Neural progenitor cell (in vitro differentiated cells): ENCODE measurements around the gene LSP1. TPM values are rescaled to one million over a fixed set of nuclear protein-coding genes. Genes with fewer than 3 reads are reported as not detected.

Source experiments
- DNase-seq: peaks from one replicate; pipeline ENCODE4 v3.0.0-alpha.2; 2016; ENCODE audit warnings: low spot score
- H2AFZ ChIP-seq: fragments of 200-600 bp; sonication (generic); replicated peaks from 2 replicates; pipeline ENCODE4 v1.6.1; 2016; ENCODE audit warnings: antibody characterized with exemption
- H3F3A ChIP-seq: fragments of 200-600 bp; sonication (generic); 2 replicates; pipeline ENCODE4 v1.6.1; 2016; ENCODE audit warnings: antibody characterized with exemption, low read depth
- H3K27ac ChIP-seq: fragments of 200-600 bp; sonication (generic); 2 replicates; pipeline ENCODE4 v1.5.1; 2016; ENCODE audit warnings: mild to moderate bottlenecking
- H3K27me3 ChIP-seq: fragments of 200-600 bp; sonication (generic); 2 replicates; pipeline ENCODE4 v1.6.1; 2016; ENCODE audit warnings: mild to moderate bottlenecking, moderate library complexity
- H3K36me3 ChIP-seq: fragments of 200-600 bp; sonication (generic); 2 replicates; pipeline ENCODE4 v1.5.1; 2016
- H3K4me1 ChIP-seq: fragments of 200-600 bp; sonication (generic); 2 replicates; pipeline ENCODE4 v1.6.1; 2016; ENCODE audit warnings: mixed run types
- H3K4me2 ChIP-seq: fragments of 200-600 bp; sonication (generic); 2 replicates; pipeline ENCODE4 v1.6.1; 2016
- H3K4me3 ChIP-seq: fragments of 200-600 bp; sonication (generic); 2 replicates; pipeline ENCODE4 v1.5.1; 2016
- H3K79me2 ChIP-seq: fragments of 200-600 bp; sonication (generic); 2 replicates; pipeline ENCODE4 v1.6.1; 2016; ENCODE audit warnings: low read depth
- H3K9ac ChIP-seq: fragments of 200-600 bp; sonication (generic); 2 replicates; pipeline ENCODE4 v1.6.1; 2016
- H3K9me3 ChIP-seq: fragments of 200-600 bp; sonication (generic); 2 replicates; pipeline ENCODE4 v1.5.1; 2016; ENCODE audit warnings: low read depth
- H4K20me1 ChIP-seq: fragments of 200-600 bp; sonication (generic); 2 replicates; pipeline ENCODE4 v1.6.1; 2016; ENCODE audit warnings: low read depth
- H3K27ac Mint-ChIP-seq: 3 replicates; pipeline ENCODE4 v1.8.0; 2021; ENCODE audit warnings: mixed read lengths
- H3K27me3 Mint-ChIP-seq: 2 replicates; pipeline ENCODE4 v1.8.0; 2022; ENCODE audit warnings: low read depth, mild to moderate bottlenecking, inconsistent platforms, moderate library complexity, mixed read lengths; ENCODE audit not compliant: insufficient read depth
- H3K36me3 Mint-ChIP-seq: 3 replicates; pipeline ENCODE4 v1.8.0; 2021; ENCODE audit warnings: mixed read lengths
- H3K4me1 Mint-ChIP-seq: 3 replicates; pipeline ENCODE4 v1.8.0; 2021; ENCODE audit warnings: mixed read lengths
- H3K4me3 Mint-ChIP-seq: 3 replicates; pipeline ENCODE4 v1.8.0; 2021; ENCODE audit warnings: mild to moderate bottlenecking, moderate library complexity, mixed read lengths
- H3K9me3 Mint-ChIP-seq: 3 replicates; pipeline ENCODE4 v1.8.0; 2020; ENCODE audit warnings: mixed read lengths
- EZH2 ChIP-seq: fragments of 200-600 bp; sonication (generic); IDR thresholded peaks from 2 replicates; pipeline ENCODE4 v1.6.1; 2017; ENCODE audit warnings: antibody characterized with exemption, mild to moderate bottlenecking, moderate library complexity
- EZH2phosphoT487 ChIP-seq: fragments of 200-600 bp; sonication (generic); IDR thresholded peaks from 2 replicates; pipeline ENCODE4 v1.6.1; 2017; ENCODE audit warnings: antibody characterized with exemption
- total RNA-seq: library from RNA; depleted of rRNA; stranded (reverse); fragments of >200 nt; gene quantifications from 2 replicates; pipeline ENCODE4 v1.2.3, GENCODE V29; 2015; ENCODE audit warnings: low replicate concordance
- TF ChIP-seq, protein P1 (sequence below): fragments of 200-600 bp; sonication (generic); IDR thresholded peaks from 2 replicates; pipeline ENCODE4 v1.5.1; 2017; ENCODE audit warnings: antibody characterized with exemption, mild to moderate bottlenecking

Gene LSP1
- total RNA-seq, 1 donor from 2014 or later: not detected

DNA sequence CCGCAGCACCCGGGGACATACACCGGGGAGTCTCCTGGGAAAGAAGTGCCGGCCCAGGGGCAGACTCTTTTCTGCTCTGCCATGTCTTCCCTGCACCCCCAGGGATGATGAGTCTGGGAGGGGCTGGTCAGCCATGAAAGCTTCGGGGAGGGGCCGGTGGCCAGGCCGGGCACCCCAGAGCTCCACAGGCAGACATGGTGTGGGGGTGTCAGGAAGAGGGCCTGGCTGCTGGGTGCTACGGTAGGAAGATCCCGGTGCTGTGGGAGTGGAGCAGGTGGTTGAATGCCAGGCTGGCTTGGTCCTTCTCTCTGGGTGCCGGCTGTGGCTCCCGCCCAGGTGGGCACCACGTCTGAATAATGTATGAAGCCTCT lies 17.4 kb downstream of the LSP1 start:
- no peak overlapping the region for H2AFZ ChIP-seq
- H3K4me1 ChIP-seq: no peaks in the 10 kb centered on the region
- H3K4me3 ChIP-seq: no peak overlapping the region
- no peak for DNase-seq
- H3K36me3 Mint-ChIP-seq: no peaks in the 10 kb centered on the region
- H3K9me3 Mint-ChIP-seq: no peaks in the 10 kb centered on the region
- H3K9me3 ChIP-seq: no peaks in the 10 kb centered on the region
- peaks cover 36% of the 10 kb centered on the region for H3K4me1 Mint-ChIP-seq
- H3K4me2 ChIP-seq: no peak overlapping the region
- H3K9ac ChIP-seq: no peak overlapping the region
- TF ChIP-seq, protein P1, sequence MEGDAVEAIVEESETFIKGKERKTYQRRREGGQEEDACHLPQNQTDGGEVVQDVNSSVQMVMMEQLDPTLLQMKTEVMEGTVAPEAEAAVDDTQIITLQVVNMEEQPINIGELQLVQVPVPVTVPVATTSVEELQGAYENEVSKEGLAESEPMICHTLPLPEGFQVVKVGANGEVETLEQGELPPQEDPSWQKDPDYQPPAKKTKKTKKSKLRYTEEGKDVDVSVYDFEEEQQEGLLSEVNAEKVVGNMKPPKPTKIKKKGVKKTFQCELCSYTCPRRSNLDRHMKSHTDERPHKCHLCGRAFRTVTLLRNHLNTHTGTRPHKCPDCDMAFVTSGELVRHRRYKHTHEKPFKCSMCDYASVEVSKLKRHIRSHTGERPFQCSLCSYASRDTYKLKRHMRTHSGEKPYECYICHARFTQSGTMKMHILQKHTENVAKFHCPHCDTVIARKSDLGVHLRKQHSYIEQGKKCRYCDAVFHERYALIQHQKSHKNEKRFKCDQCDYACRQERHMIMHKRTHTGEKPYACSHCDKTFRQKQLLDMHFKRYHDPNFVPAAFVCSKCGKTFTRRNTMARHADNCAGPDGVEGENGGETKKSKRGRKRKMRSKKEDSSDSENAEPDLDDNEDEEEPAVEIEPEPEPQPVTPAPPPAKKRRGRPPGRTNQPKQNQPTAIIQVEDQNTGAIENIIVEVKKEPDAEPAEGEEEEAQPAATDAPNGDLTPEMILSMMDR: no peak
- no peak for TF ChIP-seq EZH2phosphoT487
- TF ChIP-seq EZH2: no peak
- no peaks in the 10 kb centered on the region for H3K36me3 ChIP-seq
- peaks cover 13% of the 10 kb centered on the region for H3K27me3 Mint-ChIP-seq
- no peak overlapping the region for H3K27ac ChIP-seq
- H3K4me3 Mint-ChIP-seq: no peak overlapping the region
- H4K20me1 ChIP-seq: no peaks in the 10 kb centered on the region
- peaks cover 16% of the 10 kb centered on the region for H3K27me3 ChIP-seq
- peak overlapping the region; percentile 66 for H3K27ac Mint-ChIP-seq
- no peaks in the 10 kb centered on the region for H3K79me2 ChIP-seq
- H3F3A ChIP-seq: no peaks in the 10 kb centered on the region

DNA sequence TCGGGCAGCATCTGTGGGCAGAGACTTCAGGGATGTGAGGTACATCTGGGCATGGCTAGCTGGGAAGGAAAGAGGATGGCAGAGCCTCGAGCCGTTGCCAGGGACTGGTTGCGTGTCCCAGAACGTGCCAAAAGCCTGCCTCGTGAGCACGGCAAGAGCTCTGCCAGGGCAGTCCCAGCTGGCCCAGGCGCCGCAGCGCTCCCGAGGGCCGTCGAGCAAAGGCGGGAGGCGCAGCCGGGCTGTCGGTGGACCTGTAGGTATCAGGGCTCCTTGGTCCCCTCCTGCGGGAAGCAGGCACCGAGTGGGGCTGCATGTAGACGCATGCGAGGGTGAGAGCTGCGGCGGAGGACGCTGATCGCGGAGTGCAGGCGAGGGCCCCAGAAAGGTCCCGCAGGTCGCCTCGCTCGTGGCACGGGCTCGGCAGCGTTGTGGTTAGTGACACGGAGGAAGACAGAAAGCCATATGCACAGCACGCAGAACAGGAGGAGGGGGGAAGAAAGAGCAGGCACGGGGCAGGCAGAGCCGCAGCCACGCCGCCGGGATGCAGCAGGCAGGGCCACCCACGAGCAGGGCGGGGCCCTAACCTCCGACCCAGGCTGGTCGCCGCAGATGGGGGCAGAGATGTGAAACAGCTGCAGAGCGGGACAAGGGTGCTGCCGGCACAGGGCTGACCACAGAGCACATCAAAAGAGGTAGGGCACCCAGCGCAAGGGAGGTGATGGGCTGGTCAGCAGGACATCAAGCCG lies 18.0 kb downstream of the LSP1 start:
- TF ChIP-seq EZH2phosphoT487 (no peak), EZH2 (no peak)
- TF ChIP-seq, protein P1: no peak
- Mint-ChIP-seq H3K4me3 (no peak overlapping the region), H3K36me3 (no peaks in the 10 kb centered on the region), H3K27me3 (peaks cover 15% of the 10 kb centered on the region), H3K4me1 (peaks cover 33% of the 10 kb centered on the region), H3K27ac (peak overlapping the region; percentile 89), H3K9me3 (no peaks in the 10 kb centered on the region)
- H3K79me2 ChIP-seq: no peaks in the 10 kb centered on the region
- H2AFZ ChIP-seq: no peak overlapping the region
- no peaks in the 10 kb centered on the region for H3K9me3 ChIP-seq
- no peaks in the 10 kb centered on the region for H4K20me1 ChIP-seq
- H3F3A ChIP-seq: no peaks in the 10 kb centered on the region
- peak; percentile 45 for DNase-seq
- no peak overlapping the region for H3K4me3 ChIP-seq
- H3K4me2 ChIP-seq: no peak overlapping the region
- H3K4me1 ChIP-seq: no peaks in the 10 kb centered on the region
- H3K9ac ChIP-seq: no peak overlapping the region
- no peaks in the 10 kb centered on the region for H3K36me3 ChIP-seq
- peaks cover 16% of the 10 kb centered on the region for H3K27me3 ChIP-seq
- no peak overlapping the region for H3K27ac ChIP-seq

DNA sequence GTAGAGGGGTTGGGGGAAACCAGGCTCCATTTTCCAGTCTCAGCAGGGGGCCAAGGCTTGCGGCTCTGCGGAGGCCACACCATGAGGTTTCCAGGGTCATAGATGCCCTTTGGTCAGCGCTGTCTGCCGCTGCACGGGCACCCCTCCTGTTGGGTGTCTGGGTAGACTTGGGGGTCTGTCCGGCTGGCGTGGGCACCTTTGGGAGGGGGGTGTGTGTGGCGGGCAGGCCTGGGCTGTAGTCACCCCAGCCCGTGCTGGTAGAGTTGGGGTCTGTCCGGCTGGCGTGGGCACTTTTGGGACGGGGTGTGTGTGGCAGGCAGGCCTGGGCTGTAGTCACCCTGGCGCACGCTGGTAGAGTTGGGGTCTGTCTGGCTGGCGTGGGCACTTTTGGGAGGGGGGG lies 18.6 kb downstream of the LSP1 start:
- peaks cover 15% of the 10 kb centered on the region for H3K27me3 Mint-ChIP-seq
- H3K4me3 Mint-ChIP-seq: no peak overlapping the region
- no peaks in the 10 kb centered on the region for H3K9me3 Mint-ChIP-seq
- Histone ChIP-seq H3K9me3 (no peaks in the 10 kb centered on the region), H3K4me2 (no peak overlapping the region), H3K9ac (no peak overlapping the region), H2AFZ (no peak overlapping the region), H3F3A (no peaks in the 10 kb centered on the region), H3K4me3 (no peak overlapping the region), H4K20me1 (no peaks in the 10 kb centered on the region), H3K4me1 (no peaks in the 10 kb centered on the region), H3K27me3 (peaks cover 16% of the 10 kb centered on the region), H3K27ac (no peak overlapping the region), H3K79me2 (no peaks in the 10 kb centered on the region), H3K36me3 (no peaks in the 10 kb centered on the region)
- no peaks in the 10 kb centered on the region for H3K36me3 Mint-ChIP-seq
- H3K4me1 Mint-ChIP-seq: peaks cover 33% of the 10 kb centered on the region
- DNase-seq: peak; percentile 29
- H3K27ac Mint-ChIP-seq: no peak overlapping the region
- TF ChIP-seq EZH2 (no peak), EZH2phosphoT487 (no peak)
- TF ChIP-seq, protein P1: no peak
